HG03159 (cell line): ENCODE data around the gene ANKZF1.
"Not testable (repeated sequence)": the region's sequence is repeated elsewhere in the genome, so short reads cannot be mapped to it uniquely, and the experiment has no call there.

Experiments used
- ATAC-seq: cut with Tn5 transposase; IDR thresholded peaks from one replicate; pipeline ENCODE4 v1.9.1; 2021; ENCODE audit warnings: mild to moderate bottlenecking, moderate library complexity; ENCODE audit not compliant: unreplicated experiment

The ANKZF1 gene

GRCh38 chr2:219253753-219254589 is 24.4 kb downstream of the ANKZF1 start, which contains the start of gene TUBA4A:
Gene TUBA4A, minus strand, starts transcription at chr2:219253918. Its CDS starts 60 bp downstream, at chr2:219253858.
- peak; percentile 51 for ATAC-seq

GRCh38 chr2:219254590-219255201 is 25.1 kb downstream of the ANKZF1 start:
- ATAC-seq: peak; percentile 34

GRCh38 chr2:219258942-219259341 is 29.3 kb downstream of the ANKZF1 start:
- not testable (repeated sequence) for ATAC-seq

- ATAC-seq: no peak
Measured at GRCh38 chr2:219261024-219261855, 31.6 kb downstream of the ANKZF1 start.

GRCh38 chr2:219266232-219266631 is 36.6 kb downstream of the ANKZF1 start:
- no peak for ATAC-seq

GRCh38 chr2:219266886-219267285 is 37.3 kb downstream of the ANKZF1 start:
- ATAC-seq: no peak

- ATAC-seq: no peak
Measured at GRCh38 chr2:219268294-219268693, 38.7 kb downstream of the ANKZF1 start.

- no peak for ATAC-seq
Measured at GRCh38 chr2:219269362-219270054, 39.9 kb downstream of the ANKZF1 start.

- no peak for ATAC-seq
Measured at GRCh38 chr2:219270055-219270372, 40.4 kb downstream of the ANKZF1 start.

GRCh38 chr2:219271021-219271420 is 41.4 kb downstream of the ANKZF1 start:
- ATAC-seq: no peak

GRCh38 chr2:219272356-219272755 is 42.8 kb downstream of the ANKZF1 start:
- ATAC-seq: no peak

GRCh38 chr2:219272995-219273394 is 43.4 kb downstream of the ANKZF1 start:
- ATAC-seq: no peak

GRCh38 chr2:219273937-219274336 is 44.3 kb downstream of the ANKZF1 start:
- ATAC-seq: no peak

GRCh38 chr2:219274361-219274921 is 44.8 kb downstream of the ANKZF1 start:
- no peak for ATAC-seq

- ATAC-seq: no peak
Measured at GRCh38 chr2:219277703-219278654, 48.4 kb downstream of the ANKZF1 start.

- no peak for ATAC-seq
Measured at GRCh38 chr2:219278655-219279150, 49.1 kb downstream of the ANKZF1 start.

GRCh38 chr2:219279151-219279915 is 49.7 kb downstream of the ANKZF1 start, which contains the start of gene DNAJB2:
Gene DNAJB2, plus strand, starts transcription at chr2:219279366. Its CDS starts 468 bp downstream, at chr2:219279834.
- peak; percentile 86 for ATAC-seq

GRCh38 chr2:219279916-219280516 is 50.4 kb downstream of the ANKZF1 start:
- ATAC-seq: peak; percentile 38
